Measurements from ENCODE around the gene GPS1.

GRCh38 chr17:82052638-82053059 is 951 bp downstream of the GPS1 start:
- TF ChIP-seq ZZZ3 (IDR thresholded peaks at IDR 0.05; ENCODE audit: control insufficient read depth, insufficient read length, low read depth): no peak
- no peak for TF ChIP-seq CTCF (IDR thresholded peaks at IDR 0.05 in 2 of 3, conservative IDR thresholded peaks at IDR 0.05 in 1 of 3; ENCODE audit: control insufficient read depth in 2 of 3, extremely low read depth in 1 of 3, insufficient read depth in 1 of 3, low read depth in 3 of 3, low read length in 3 of 3)
- TF ChIP-seq POU2F2 (IDR thresholded peaks at IDR 0.05; ENCODE audit: borderline replicate concordance, low read depth, low read length): no peak
- TF ChIP-seq SREBF2 (IDR thresholded peaks at IDR 0.05; ENCODE audit: low read length): no peak
- TF ChIP-seq EP300 (IDR thresholded peaks at IDR 0.05; ENCODE audit: borderline replicate concordance in 1 of 2, control insufficient read depth in 1 of 2, low read depth in 2 of 2, low read length in 2 of 2): no peak
- no peak for TF ChIP-seq ATF2 (IDR thresholded peaks at IDR 0.05; ENCODE audit: low read length)
- no peak for TF ChIP-seq CREM (IDR thresholded peaks at IDR 0.05; ENCODE audit: low read depth)
- TF ChIP-seq POLR2A (IDR thresholded peaks at IDR 0.05; ENCODE audit: low read depth, low read length): no peak
- no peak for TF ChIP-seq JUNB (IDR thresholded peaks at IDR 0.05)
- no peak for TF ChIP-seq GABPA (IDR thresholded peaks at IDR 0.05; ENCODE audit: low read depth)
